ENCODE measurements around the gene CALML6.

Gene CALML6

DNA sequence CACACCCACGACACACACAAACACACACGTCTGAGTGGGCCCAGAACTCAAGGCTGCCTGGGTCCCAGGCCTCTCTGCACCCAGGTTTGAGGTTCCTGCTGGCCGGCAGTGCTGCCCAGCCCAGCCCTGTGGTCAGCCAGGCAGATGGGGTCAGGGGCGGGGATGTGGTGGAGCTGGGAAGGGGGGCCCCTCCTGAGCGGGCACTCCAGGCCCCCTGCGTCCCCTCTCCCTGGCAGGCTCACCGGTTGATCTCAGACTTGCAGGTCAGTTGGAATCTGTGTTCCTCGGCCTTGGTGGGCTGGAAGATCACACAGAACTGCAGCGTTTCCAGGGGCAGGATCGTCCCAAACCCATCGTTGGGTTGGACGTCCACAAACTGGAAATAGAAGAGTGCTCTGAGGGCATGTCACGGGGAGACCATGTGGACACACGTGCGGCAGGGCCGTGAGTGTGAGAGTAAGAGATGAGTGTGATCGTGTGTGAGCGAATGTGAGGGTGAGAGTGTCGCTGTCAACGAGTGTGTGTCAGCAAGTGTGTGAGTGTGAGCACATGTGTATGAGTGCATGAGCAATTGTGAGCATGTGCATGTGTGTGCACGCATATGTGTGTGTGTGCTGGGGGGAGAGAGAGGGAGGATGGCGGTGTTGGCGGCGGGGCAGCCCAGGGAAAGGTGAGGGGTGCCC, 23.7 kb downstream of the CALML6 start:
- no peak overlapping the region for H3K27ac Mint-ChIP-seq
- H3K36me3 Mint-ChIP-seq = no peaks in the 10 kb centered on the region
- H3K4me3 Mint-ChIP-seq = no peak overlapping the region
- H3K27me3 Mint-ChIP-seq = peaks cover 2% of the 10 kb centered on the region
- peaks cover 2% of the 10 kb centered on the region for H3K4me1 Mint-ChIP-seq (ENCODE audit: low read depth)
- H3K9me3 Mint-ChIP-seq (ENCODE audit: low read depth) = no peaks in the 10 kb centered on the region

DNA sequence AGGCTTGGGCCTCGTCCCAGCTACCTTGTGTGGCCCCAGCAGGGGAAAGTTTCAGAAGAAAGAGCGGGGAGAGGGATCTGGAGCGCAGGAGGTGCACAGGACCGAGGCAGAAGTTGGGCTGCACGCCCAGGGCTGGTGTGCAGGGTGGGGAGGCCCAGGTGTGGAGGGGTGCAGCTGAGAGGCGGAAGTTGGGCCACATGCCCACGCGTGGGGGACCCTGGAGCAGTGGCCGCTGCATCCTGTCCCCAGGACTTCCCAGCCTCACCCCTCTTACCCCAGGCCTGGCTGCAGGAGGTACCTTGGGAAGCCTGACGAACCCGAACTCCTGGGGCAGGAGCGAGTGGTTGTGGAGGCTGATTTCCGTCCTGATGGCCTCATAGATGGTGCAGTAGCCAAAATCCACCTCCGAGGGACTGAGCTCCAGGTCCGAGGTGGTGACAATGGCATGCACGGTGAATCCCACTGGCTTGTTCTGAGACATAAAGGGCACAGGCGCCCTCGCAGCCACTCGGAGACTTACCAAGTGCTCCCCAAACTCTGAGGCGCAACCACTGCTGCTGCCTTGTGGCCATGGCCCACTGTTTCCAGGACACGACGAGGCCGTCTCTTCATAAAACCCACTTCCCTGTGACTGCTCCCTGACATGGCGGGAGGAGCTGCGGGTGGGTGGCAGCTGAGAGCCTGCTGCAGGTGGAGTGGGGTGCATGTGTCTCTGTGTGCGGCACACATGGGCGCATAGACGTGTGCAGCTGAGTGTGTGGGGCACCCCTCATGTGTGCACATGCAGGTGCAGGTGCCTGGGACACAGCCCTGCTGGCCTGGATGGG, 24.4 kb downstream of the CALML6 start:
- Mint-ChIP-seq H3K9me3 (ENCODE audit: low read depth) (no peaks in the 10 kb centered on the region), H3K4me1 (ENCODE audit: low read depth) (peaks cover 4% of the 10 kb centered on the region), H3K4me3 (no peak overlapping the region), H3K27me3 (peaks cover 2% of the 10 kb centered on the region), H3K27ac (no peak overlapping the region), H3K36me3 (no peaks in the 10 kb centered on the region)

DNA sequence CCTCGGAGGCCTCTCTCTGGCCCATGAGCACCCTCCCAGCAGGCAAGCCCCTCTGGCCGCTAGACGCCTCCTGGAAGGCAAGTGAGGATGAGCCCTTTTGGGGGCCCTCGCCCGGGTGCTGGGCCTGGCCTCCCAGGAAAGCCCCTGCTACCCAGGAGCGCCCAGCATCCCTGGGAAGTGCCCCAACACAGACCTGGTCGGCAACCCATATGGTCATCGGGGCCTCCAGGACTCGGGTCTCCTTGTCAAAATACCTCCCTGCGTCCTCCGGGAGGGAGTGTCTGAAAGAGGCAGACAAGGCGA, 25.0 kb downstream of the CALML6 start:
- Mint-ChIP-seq H3K27ac (no peak overlapping the region), H3K4me1 (ENCODE audit: low read depth) (peaks cover 4% of the 10 kb centered on the region), H3K36me3 (no peaks in the 10 kb centered on the region), H3K9me3 (ENCODE audit: low read depth) (no peaks in the 10 kb centered on the region), H3K27me3 (peaks cover 2% of the 10 kb centered on the region), H3K4me3 (no peak overlapping the region)

DNA sequence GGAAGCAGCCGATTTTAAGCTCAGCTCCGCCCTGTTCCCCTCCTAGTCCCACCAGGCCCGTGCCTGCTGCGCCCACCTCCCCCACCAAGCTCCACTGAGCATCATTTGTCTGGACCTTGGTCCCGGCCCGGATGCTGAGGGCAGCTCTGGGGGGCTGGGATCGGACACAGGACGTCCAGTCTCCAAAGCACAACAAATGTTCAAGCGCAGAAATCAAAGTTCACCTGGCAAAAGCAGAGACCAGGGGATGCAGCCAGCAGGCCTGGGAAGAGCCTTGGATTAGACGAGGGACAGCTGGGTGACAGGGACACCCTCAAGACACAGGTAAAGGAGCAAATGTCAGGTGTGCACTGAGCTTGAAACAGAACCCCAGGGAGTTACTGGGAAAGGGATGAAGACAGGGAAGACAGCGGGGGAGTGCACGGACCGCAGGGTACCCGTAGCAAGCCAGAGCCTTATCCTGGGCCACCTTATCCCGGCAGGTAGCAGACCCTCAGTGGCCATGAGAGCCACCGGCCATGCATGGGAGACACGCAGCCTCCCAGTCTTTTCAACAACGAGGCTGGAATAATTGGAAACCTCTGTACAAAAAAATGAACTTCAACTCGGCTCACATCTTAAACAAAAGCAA, 26.3 kb downstream of the CALML6 start:
- Mint-ChIP-seq H3K36me3 (no peaks in the 10 kb centered on the region), H3K27me3 (no peaks in the 10 kb centered on the region), H3K27ac (no peak overlapping the region), H3K4me1 (ENCODE audit: low read depth) (peaks cover 2% of the 10 kb centered on the region), H3K4me3 (no peak overlapping the region), H3K9me3 (ENCODE audit: low read depth) (no peaks in the 10 kb centered on the region)

DNA sequence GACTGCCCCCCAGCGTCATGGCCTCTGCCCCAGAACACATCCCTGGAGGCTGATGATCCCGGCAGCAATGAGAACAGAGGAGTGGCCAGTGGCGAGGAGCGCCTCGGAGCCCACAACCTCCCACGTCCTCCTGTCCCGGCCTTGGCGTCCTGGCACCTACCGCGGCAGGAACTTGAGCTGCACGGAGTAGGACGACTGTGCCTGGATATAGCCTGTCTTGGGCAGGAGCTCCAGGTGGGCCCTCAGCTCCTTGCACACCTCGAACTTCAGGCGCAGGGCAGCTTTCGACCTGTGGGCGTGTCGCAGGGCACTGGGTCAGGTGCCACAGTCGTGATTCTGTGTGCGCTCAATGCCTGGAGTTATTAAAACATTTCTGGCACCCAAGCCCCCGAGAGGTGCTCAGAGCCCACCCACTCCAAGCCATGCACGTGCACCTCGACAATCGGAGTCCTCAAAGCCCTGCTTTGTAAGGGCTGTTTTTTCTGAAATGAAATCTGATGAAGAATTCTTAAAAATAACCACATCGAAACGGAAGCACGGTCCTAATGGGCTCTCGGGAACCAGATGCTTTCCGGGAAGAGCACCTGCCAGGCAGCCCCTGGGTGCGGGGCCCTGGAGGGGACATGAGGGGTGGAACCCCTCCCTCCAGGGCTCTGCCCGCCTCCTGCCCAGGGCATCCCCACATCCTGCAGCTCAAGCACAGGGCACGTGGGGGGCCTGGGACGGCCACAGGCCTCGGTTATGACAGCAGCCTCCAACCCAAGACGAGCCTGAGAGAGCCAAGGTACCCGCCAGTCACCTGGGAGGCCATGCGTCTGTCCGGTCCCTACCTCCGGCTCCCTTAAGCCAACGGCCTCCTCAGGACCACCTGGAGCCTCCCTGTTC, 27.1 kb downstream of the CALML6 start:
- no peaks in the 10 kb centered on the region for H3K36me3 Mint-ChIP-seq
- peaks cover 2% of the 10 kb centered on the region for H3K4me1 Mint-ChIP-seq (ENCODE audit: low read depth)
- no peak overlapping the region for H3K27ac Mint-ChIP-seq
- H3K9me3 Mint-ChIP-seq (ENCODE audit: low read depth) = no peaks in the 10 kb centered on the region
- H3K27me3 Mint-ChIP-seq = no peaks in the 10 kb centered on the region
- no peak overlapping the region for H3K4me3 Mint-ChIP-seq

DNA sequence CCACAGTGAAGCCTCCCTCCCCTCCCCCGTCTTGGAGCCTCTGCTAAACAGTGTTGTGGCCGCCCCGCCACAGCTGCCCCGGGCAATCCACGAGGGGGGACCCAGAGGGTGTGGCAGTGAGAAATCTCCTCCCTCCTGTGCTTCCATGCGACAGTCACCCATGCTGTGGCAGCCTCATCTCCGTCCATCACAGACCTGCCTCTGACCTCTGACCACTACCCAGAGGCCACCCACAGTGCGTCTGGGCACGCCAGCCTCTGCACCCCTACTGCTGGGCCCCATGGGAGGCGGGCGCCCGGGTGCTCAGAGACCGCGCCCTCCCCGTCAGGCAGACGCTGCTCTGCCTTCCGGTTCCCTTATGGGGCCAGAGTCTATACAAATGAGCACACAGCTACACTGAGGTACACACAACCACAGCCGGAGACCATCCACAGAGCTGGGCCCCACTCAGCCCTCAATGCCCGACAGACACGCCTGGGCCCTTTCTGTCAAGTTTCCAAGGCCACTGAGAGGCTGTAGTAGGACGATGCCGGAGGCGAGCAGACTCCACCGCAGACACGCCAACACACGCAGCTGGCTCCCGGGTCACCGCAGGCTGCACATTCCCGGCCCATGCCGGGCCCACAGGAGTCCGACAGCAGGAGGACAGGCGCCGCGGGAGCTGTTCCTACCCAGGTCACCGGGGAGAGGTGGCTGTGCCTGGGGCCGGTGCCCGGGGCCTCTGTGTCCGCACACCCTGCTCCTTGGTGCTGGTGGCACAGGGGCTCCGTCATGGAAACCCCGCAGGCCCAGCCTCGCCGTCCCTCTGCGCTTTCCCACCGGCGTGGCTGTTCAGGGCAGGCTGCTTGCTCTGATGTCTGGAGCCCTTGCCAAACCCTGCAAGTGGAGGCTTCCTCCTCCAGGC, 27.9 kb downstream of the CALML6 start:
- no peaks in the 10 kb centered on the region for H3K36me3 Mint-ChIP-seq
- H3K27ac Mint-ChIP-seq = no peak overlapping the region
- no peaks in the 10 kb centered on the region for H3K9me3 Mint-ChIP-seq (ENCODE audit: low read depth)
- no peaks in the 10 kb centered on the region for H3K27me3 Mint-ChIP-seq
- peaks cover 2% of the 10 kb centered on the region for H3K4me1 Mint-ChIP-seq (ENCODE audit: low read depth)
- H3K4me3 Mint-ChIP-seq = no peak overlapping the region

DNA sequence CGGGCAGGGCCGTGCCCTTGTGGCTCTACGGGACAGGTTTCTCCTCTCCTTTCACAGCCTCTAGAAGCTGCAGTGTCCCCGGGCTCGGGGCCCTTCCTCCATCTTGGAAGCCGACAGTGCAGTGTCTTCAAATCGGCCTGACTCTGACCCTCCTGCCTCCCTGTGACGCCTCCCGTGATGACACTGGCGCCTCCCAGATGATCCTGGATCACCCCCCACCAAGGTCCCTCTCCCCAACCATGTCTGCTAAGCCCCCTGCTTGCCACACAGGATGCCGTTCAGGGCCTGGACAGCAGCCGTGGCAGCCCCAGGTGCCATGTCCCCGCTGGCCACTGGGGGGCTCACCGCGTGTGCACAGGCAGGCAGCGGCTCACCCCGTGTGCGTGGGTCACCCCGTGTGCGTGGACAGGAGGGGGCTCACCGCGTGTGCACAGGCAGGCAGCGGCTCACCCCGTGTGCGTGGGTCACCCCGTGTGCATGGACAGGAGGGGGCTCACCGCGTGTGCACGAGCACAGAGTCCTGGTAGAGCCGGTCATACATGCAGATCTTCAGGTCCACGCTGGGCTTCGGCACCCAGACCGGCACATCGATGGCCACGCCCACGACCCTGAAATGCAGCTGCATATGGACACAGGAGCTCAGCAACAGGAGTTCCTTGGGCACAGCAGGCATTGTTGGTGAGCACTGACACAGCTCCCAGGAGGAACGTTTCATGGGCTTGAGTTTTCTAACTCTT, 28.9 kb downstream of the CALML6 start:
- peak overlapping the region; percentile 38 for H3K4me3 Mint-ChIP-seq
- H3K27me3 Mint-ChIP-seq = no peaks in the 10 kb centered on the region
- H3K36me3 Mint-ChIP-seq = no peaks in the 10 kb centered on the region
- H3K4me1 Mint-ChIP-seq (ENCODE audit: low read depth) = peaks cover 2% of the 10 kb centered on the region
- no peak overlapping the region for H3K27ac Mint-ChIP-seq
- no peaks in the 10 kb centered on the region for H3K9me3 Mint-ChIP-seq (ENCODE audit: low read depth)

DNA sequence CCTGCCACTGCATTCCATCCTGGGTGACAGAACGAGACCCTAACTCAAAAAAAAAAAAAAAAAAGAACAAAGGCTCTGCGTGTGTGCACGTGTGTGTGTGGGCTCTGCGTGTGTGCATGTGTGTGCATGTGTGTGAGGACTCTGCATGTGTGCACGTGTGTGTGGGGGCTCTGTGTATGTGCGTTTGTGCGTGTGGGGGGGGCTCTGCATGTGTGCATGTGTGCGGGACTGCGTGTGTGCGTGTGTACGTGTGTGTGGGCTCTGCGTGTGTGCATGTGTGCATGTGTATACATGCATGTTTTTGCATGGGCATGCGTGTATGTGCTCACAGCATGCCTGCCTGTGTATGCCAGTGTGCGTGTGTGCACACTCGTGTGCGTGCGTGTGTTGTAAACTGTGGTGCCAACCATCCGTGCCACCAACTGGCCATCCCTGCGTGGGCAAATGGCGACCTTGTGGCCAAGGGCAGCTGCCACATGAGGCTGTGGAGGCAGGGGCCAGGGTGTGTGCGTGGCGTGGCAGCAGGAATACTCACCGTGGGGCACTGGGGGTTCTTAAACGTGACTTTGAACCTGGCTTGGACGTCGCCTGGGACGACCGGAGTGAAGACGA, 30.8 kb downstream of the CALML6 start:
- H3K4me1 Mint-ChIP-seq (ENCODE audit: low read depth) = peaks cover 2% of the 10 kb centered on the region
- no peaks in the 10 kb centered on the region for H3K36me3 Mint-ChIP-seq
- H3K27ac Mint-ChIP-seq = no peak overlapping the region
- H3K9me3 Mint-ChIP-seq (ENCODE audit: low read depth) = no peaks in the 10 kb centered on the region
- no peaks in the 10 kb centered on the region for H3K27me3 Mint-ChIP-seq
- H3K4me3 Mint-ChIP-seq = no peak overlapping the region

DNA sequence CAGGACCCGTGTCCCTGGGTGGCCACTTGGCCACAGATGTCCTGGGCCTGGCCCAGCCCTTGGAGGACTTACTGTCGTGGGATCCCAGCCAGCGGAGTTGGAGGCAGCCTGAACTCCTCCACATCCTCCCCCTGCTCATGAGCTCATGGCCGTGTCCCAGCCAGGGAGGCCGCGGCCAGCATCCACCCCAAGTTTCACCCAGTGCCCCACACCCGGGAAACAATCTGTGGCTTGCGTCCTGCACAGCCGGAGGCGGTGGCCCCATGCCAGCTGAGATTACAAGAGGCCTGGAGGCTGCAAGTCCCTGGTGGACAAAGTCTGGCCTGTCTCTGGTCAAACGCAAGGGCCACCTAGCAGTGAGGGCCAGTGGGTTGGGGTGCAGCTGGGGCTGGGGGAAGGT, 31.5 kb downstream of the CALML6 start:
- no peaks in the 10 kb centered on the region for H3K36me3 Mint-ChIP-seq
- peaks cover 2% of the 10 kb centered on the region for H3K4me1 Mint-ChIP-seq (ENCODE audit: low read depth)
- no peak overlapping the region for H3K27ac Mint-ChIP-seq
- H3K27me3 Mint-ChIP-seq = no peaks in the 10 kb centered on the region
- H3K9me3 Mint-ChIP-seq (ENCODE audit: low read depth) = no peaks in the 10 kb centered on the region
- H3K4me3 Mint-ChIP-seq = no peak overlapping the region

DNA sequence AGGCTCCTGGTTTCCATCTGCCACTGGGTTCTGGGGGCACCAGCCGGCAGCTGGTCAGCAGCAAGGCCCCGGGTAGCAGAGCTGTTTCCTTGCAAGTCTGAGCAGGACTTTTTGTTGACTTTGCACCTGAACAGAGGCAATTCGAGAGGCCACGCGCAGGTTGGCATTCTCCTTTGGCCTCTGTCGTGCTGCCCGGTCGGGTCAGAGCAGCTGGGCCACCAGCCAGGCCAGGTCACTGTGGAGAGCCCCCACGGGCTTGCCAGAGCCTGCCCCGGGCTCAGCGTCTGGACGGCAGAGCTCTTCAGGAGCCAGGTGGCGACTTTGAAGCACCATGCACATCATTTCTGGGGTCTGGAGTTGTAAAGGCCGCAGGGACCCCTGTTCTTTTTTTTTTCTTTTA, 32.4 kb downstream of the CALML6 start:
- Mint-ChIP-seq H3K4me3 (no peak overlapping the region), H3K4me1 (ENCODE audit: low read depth) (peaks cover 2% of the 10 kb centered on the region), H3K9me3 (ENCODE audit: low read depth) (no peaks in the 10 kb centered on the region), H3K27ac (no peak overlapping the region), H3K27me3 (no peaks in the 10 kb centered on the region), H3K36me3 (no peaks in the 10 kb centered on the region)

DNA sequence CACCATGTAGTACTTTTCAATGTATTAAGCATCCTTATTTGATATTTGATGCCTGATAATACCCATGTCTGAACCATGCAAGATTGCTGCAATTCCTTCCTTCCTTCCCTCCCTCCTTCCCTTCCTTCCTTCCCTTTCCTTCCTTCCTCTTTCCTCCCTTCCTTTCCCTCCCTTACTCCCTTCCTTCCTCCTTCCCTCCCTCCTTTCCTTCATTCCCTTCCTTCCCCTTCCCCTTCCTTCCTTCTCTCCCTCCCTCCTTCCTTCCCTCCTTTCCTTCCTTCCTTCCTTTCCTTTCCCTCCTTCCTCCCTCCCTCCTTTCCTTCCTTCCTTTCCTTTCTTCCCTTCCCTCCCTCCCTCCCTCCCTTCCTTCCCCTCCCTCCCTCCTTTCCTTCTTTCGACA, 33.7 kb downstream of the CALML6 start:
- Mint-ChIP-seq H3K27ac (no peak overlapping the region), H3K4me3 (no peak overlapping the region), H3K9me3 (ENCODE audit: low read depth) (no peaks in the 10 kb centered on the region), H3K36me3 (no peaks in the 10 kb centered on the region), H3K4me1 (ENCODE audit: low read depth) (peaks cover 2% of the 10 kb centered on the region), H3K27me3 (no peaks in the 10 kb centered on the region)

DNA sequence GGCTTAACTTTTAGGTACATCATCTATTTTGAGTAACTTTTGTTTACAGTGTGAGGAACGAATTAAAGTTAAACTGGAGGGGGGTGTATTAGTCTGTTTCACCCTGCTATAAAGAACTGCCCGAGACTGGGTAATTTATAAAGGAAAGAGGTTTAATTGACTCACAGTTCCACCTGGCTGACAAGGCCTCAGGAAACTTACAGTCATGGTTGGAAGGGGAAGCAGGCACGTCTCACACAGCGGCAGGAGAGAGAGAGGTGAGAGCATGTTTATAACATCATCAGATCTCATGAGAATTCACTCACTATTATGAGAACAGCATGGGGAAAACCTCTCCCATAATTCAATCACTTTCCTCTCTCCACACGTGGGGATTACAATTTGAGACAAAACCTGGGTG, 35.9 kb downstream of the CALML6 start:
- H3K36me3 Mint-ChIP-seq = no peaks in the 10 kb centered on the region
- H3K4me3 Mint-ChIP-seq = no peak overlapping the region
- H3K27ac Mint-ChIP-seq = no peak overlapping the region
- H3K27me3 Mint-ChIP-seq = no peaks in the 10 kb centered on the region
- peaks cover 3% of the 10 kb centered on the region for H3K4me1 Mint-ChIP-seq (ENCODE audit: low read depth)
- no peaks in the 10 kb centered on the region for H3K9me3 Mint-ChIP-seq (ENCODE audit: low read depth)

DNA sequence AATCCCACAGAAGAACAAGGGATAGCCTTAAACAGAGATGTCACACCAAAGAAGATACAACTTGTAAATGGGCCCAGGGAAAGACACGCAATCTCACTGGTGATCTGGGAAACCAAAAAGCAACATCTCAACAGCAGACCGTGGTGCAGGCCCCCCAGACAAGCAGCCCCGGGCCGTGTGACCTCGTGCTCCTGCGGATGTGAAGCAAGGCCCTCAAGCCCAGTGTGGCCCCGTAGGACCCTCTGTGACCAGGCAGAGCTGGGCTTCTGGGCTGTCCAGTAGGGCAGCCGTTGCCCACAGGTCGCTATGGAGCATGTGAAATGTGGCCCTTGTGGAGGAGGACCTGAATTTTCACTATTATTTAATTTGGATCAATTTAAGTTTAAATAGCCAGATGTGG, 39.0 kb downstream of the CALML6 start:
- peaks cover 3% of the 10 kb centered on the region for H3K4me1 Mint-ChIP-seq (ENCODE audit: low read depth)
- no peak overlapping the region for H3K4me3 Mint-ChIP-seq
- H3K27me3 Mint-ChIP-seq = peaks cover 4% of the 10 kb centered on the region
- no peak overlapping the region for H3K27ac Mint-ChIP-seq
- H3K36me3 Mint-ChIP-seq = no peaks in the 10 kb centered on the region
- no peaks in the 10 kb centered on the region for H3K9me3 Mint-ChIP-seq (ENCODE audit: low read depth)
